K562 (cell line): ENCODE data around the gene RNF180. TPM values are rescaled to one million over a fixed set of nuclear protein-coding genes. Genes with fewer than 3 reads are reported as not detected.

Source experiments
- ATAC-seq: fragments of 200-7000 bp; cut with Tn5 transposase; 3 replicates; pipeline ENCODE4 v1.9.1; 2020; ENCODE audit warnings: moderate library complexity
- BruUV-seq: library from RNA; stranded (reverse); fragments of 400-500 nt; replicated peaks from 2 replicates; lab custom pipeline; 2021; lab: Mats Ljungman, UMichigan
- CTCF ChIA-PET: fragments of 300-600 bp; formaldehyde crosslinking; extraction: SDS; loops from one replicate; lab custom pipeline; 2021; ENCODE audit warnings: low intra/inter-chr PET ratio; lab: Yijun Ruan, JAX
- POLR2A ChIA-PET: fragments of 300-600, 350-650 bp; sonication (Branson Sonifier 250); formaldehyde crosslinking; extraction: SDS; loops from one replicate; lab custom pipeline; 2021; ENCODE audit warnings: antibody characterized with exemption, inconsistent platforms; lab: Yijun Ruan, JAX
- DNase-seq, 4 experiments: peaks; one replicate each; pipeline versions ENCODE4 v3.0.0 to v3.0.0-alpha.2; 2011 to 2018; ENCODE audit warnings: low spot score in 3 of 4, mixed read lengths in 3 of 4; ENCODE audit errors: extremely low read depth in 1 of 4
- FAIRE-seq: peaks from 2 replicates; lab custom pipeline; 2011; peaks lifted over from hg19 to GRCh38; lab: Jason Lieb, UNC
- H2AFZ ChIP-seq: 2 replicates; pipeline ENCODE4 v1.6.0; 2011; ENCODE audit warnings: low read depth, low read length, control low read depth, inconsistent platforms
- H3K27ac ChIP-seq: fragments of 200-600 bp; 3 replicates; pipeline ENCODE4 v1.8.0; 2011; ENCODE audit warnings: low read depth, mild to moderate bottlenecking, control low read depth, inconsistent platforms, low read length, moderate library complexity, mixed read lengths; ENCODE audit errors: extremely low read depth
- H3K27me3 ChIP-seq, 2 experiments: fragments of 300-600 bp in 1 of 2; 2 replicates in 1 of 2; 3 replicates in 1 of 2; pipeline versions ENCODE4 v1.6.0 to v1.8.0; 2011; ENCODE audit warnings: inconsistent platforms in 2 of 2, low read length in 2 of 2, mild to moderate bottlenecking in 1 of 2, mixed read lengths in 1 of 2, moderate library complexity in 1 of 2; ENCODE audit not compliant: control insufficient read depth in 2 of 2, insufficient read depth in 2 of 2
- H3K36me3 ChIP-seq: fragments of 300-600 bp; 3 replicates; pipeline ENCODE4 v1.8.0; 2011; ENCODE audit warnings: mild to moderate bottlenecking, low read length, inconsistent platforms; ENCODE audit not compliant: control insufficient read depth, insufficient read depth
- H3K4me1 ChIP-seq, 2 experiments: fragments of 200-600 bp in 1 of 2; replicated peaks in 1 of 2; 2 replicates in 1 of 2; 3 replicates in 1 of 2; pipeline versions ENCODE4 v1.5.1 to v1.8.0; 2011; ENCODE audit warnings: inconsistent platforms in 2 of 2, low read length in 2 of 2, mild to moderate bottlenecking in 1 of 2, mixed read lengths in 1 of 2, moderate library complexity in 1 of 2; ENCODE audit not compliant: control insufficient read depth in 2 of 2, insufficient read depth in 2 of 2
- H3K4me2 ChIP-seq: 2 replicates; pipeline ENCODE4 v1.6.1; 2011; ENCODE audit warnings: low read length, control low read depth, inconsistent platforms, mixed read lengths; ENCODE audit not compliant: insufficient read depth
- H3K4me3 ChIP-seq: fragments of 200-600 bp; sonication (generic), shearing (Covaris generic); 2 replicates; pipeline ENCODE4 v1.5.1; 2016; ENCODE audit warnings: control low read depth, inconsistent platforms
- H3K79me2 ChIP-seq: fragments of 200-600 bp; 3 replicates; pipeline ENCODE4 v1.8.0; 2011; ENCODE audit warnings: low read length, inconsistent platforms; ENCODE audit not compliant: control insufficient read depth, insufficient read depth
- H3K9ac ChIP-seq, 2 experiments: 2 replicates each; pipeline versions ENCODE4 v1.6.0 to v1.6.1; 2011; ENCODE audit warnings: low read depth in 2 of 2, low read length in 2 of 2, control low read depth in 1 of 2, inconsistent platforms in 1 of 2, mild to moderate bottlenecking in 1 of 2, mixed read lengths in 1 of 2; ENCODE audit not compliant: insufficient read depth in 1 of 2
- H3K9me1 ChIP-seq: one replicate; pipeline ENCODE4 v1.6.0; 2011; ENCODE audit warnings: inconsistent platforms, mild to moderate bottlenecking, low read length, moderate library complexity; ENCODE audit not compliant: control insufficient read depth, insufficient read depth
- H3K9me3 ChIP-seq: replicated peaks from 2 replicates; pipeline ENCODE4 v1.5.1; 2011; ENCODE audit warnings: low read depth, low read length, inconsistent platforms; ENCODE audit not compliant: control insufficient read depth, insufficient read depth
- H4K20me1 ChIP-seq: replicated peaks from 2 replicates; pipeline ENCODE4 v1.6.1; 2011; ENCODE audit warnings: low read length, inconsistent platforms, mixed read lengths; ENCODE audit not compliant: control insufficient read depth, insufficient read depth
- HDAC8 ChIP-seq: fragments of 450-650 bp; IDR thresholded peaks from 2 replicates; pipeline ENCODE4 v1.6.1; 2016; ENCODE audit warnings: mild to moderate bottlenecking, missing genetic modification characterization, moderate library complexity, missing compliant biosample characterization
- PHB2 ChIP-seq: fragments of 450-650 bp; IDR thresholded peaks from 2 replicates; pipeline ENCODE4 v1.6.1; 2017; ENCODE audit warnings: low read depth
- PTTG1 ChIP-seq: fragments of 450-650 bp; IDR thresholded peaks from 2 replicates; pipeline ENCODE4 v1.6.1; 2016; ENCODE audit warnings: low read depth, mild to moderate bottlenecking, missing genetic modification characterization, missing compliant biosample characterization
- SAFB ChIP-seq: fragments of 200-400 bp; formaldehyde crosslinking; IDR thresholded peaks from 2 replicates; pipeline ENCODE4 v1.6.1; 2017; ENCODE audit warnings: low read depth, low read length, borderline replicate concordance
- TAL1 ChIP-seq: fragments of 450-650 bp; IDR thresholded peaks from 2 replicates; pipeline ENCODE4 v1.6.1; 2016; ENCODE audit warnings: mild to moderate bottlenecking
- TCF3 ChIP-seq: sonication (generic); formaldehyde crosslinking; IDR thresholded peaks from 2 replicates; pipeline ENCODE4 v1.4.0; 2020; ENCODE audit warnings: mild to moderate bottlenecking, missing genetic modification reagents
- U2AF1 ChIP-seq: fragments of 200-400 bp; formaldehyde crosslinking; optimal IDR thresholded peaks from 2 replicates; pipeline ENCODE3; 2017; ENCODE audit warnings: mild to moderate bottlenecking, low read depth, low read length, moderate library complexity
- ZFX ChIP-seq: sonication (generic); formaldehyde crosslinking; IDR thresholded peaks from 2 replicates; pipeline ENCODE4 v1.8.0; 2022; ENCODE audit warnings: mild to moderate bottlenecking, missing genetic modification reagents, moderate library complexity
- ZNF253 ChIP-seq: fragments of 250-450 bp; sonication (Bioruptor Pico); conservative IDR thresholded peaks from 2 replicates; pipeline ENCODE4 v1.6.1; 2021; ENCODE audit warnings: mild to moderate bottlenecking
- ZNF695 ChIP-seq: fragments of 450-650 bp; formaldehyde crosslinking; IDR thresholded peaks from 2 replicates; pipeline ENCODE4 v1.4.0; 2020; ENCODE audit warnings: mild to moderate bottlenecking, moderate library complexity
- WGBS: fragments of 100-300 bp; shearing (Covaris generic); methylation state at CpG from one replicate; pipeline ENCODE4 v1.1.6; 2016; ENCODE audit warnings: low coverage, mixed read lengths; ENCODE audit not compliant: insufficient coverage; ENCODE audit errors: missing lambda C conversion rate; 5-methylcytosine and 5-hydroxymethylcytosine counted together
- in situ Hi-C: fragments of 300-500 bp; cut with MboI; formaldehyde crosslinking; loops from 4 replicates; pipeline ENCODE4 v1.15.0; 2018; ENCODE audit warnings: inconsistent platforms, mixed read lengths
- intact Hi-C: fragments of 100-400 bp; cut with micrococcal nuclease; formaldehyde crosslinking; loops from 2 replicates; pipeline ENCODE4 v1.14.2; 2022
- polyA plus RNA-seq, 8 experiments: library from polyadenylated mRNA; depleted of rRNA in 4 of 8; stranded (reverse) in 5 of 8; unstranded in 3 of 8; fragments of >200 nt; fragmentation: Nextera tagmentation in 2 of 8; fragmentation: Illumina TruSeq in 1 of 8; extraction: Ambion mirVana in 2 of 8; extraction: Trizol in 1 of 8; gene quantifications; 2 replicates each; pipeline versions ENCODE4 v1.2.1 to v1.2.3, GENCODE V29; 2011 to 2014; ENCODE audit warnings: inconsistent platforms in 1 of 8, missing spikeins in 1 of 8
- total RNA-seq, 7 experiments: library from RNA; depleted of rRNA in 6 of 7; stranded (reverse); fragments of >200 nt in 6 of 7; fragmentation: Illumina TruSeq in 2 of 7; extraction: Trizol in 2 of 7; gene quantifications; 2 replicates each; pipeline versions ENCODE4 v1.2.1 to v1.2.3, GENCODE V29; 2011 to 2021; ENCODE audit warnings: low replicate concordance in 1 of 7
- TF ChIP-seq, protein P1 (sequence below): fragments of 250-450 bp; sonication (Bioruptor Pico); IDR thresholded peaks from 2 replicates; pipeline ENCODE4 v1.9.0; 2021; ENCODE audit warnings: mild to moderate bottlenecking, inconsistent platforms
- TF ChIP-seq, protein P2 (sequence below): sonication (generic); formaldehyde crosslinking; IDR thresholded peaks from 2 replicates; pipeline ENCODE4 v1.8.0; 2022; ENCODE audit warnings: missing genetic modification reagents, mild to moderate bottlenecking, moderate library complexity, borderline replicate concordance

Gene RNF180
- total and polyA plus RNA-seq, 9 of the 15 experiments (the other 6 are each of a cell fraction or from before 2014, with no cell fraction given): 0.05 TPM; not detected in 8

DNA sequence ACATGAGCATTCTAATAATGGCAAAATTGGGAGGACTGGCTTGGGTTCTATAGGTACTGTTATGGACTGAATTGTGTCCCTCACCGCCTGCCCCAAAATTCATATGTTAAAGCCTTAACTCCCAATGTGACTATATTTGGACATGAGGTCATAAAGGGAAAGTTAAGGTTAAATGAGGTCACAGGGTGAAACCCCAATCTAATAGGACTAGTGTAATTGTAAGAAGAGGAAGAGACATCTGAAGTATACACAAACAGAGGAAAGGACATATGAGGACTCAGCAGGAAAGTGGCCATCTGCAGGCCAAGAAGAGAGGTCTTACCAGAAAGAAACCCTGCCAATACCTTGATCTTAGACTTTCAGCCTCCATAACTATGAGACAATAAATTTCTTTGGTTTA lies 23.1 kb downstream of the RNF180 start:
- no peak overlapping the region for H3K9ac ChIP-seq
- H3K79me2 ChIP-seq: no peaks in the 10 kb centered on the region
- no peak overlapping the region for H3K4me3 ChIP-seq
- no peaks in the 10 kb centered on the region for H4K20me1 ChIP-seq
- no peaks in the 10 kb centered on the region for H3K36me3 ChIP-seq
- H3K4me2 ChIP-seq: no peak overlapping the region
- no peak overlapping the region for H3K27ac ChIP-seq
- H3K9me1 ChIP-seq: no peaks in the 10 kb centered on the region
- in situ Hi-C loops (no loop called here), intact Hi-C loops (no loop called here)
- TF ChIP-seq PTTG1 (tag) (no peak), PHB2 (no peak), ZNF253 (CRISPR knock-in tag) (no peak), TAL1 (no peak), ZFX (CRISPR knock-in tag) (no peak), TCF3 (CRISPR knock-in tag) (no peak), U2AF1 (no peak), ZNF695 (no peak), HDAC8 (tag) (no peak), SAFB (no peak)
- TF ChIP-seq, protein P1, sequence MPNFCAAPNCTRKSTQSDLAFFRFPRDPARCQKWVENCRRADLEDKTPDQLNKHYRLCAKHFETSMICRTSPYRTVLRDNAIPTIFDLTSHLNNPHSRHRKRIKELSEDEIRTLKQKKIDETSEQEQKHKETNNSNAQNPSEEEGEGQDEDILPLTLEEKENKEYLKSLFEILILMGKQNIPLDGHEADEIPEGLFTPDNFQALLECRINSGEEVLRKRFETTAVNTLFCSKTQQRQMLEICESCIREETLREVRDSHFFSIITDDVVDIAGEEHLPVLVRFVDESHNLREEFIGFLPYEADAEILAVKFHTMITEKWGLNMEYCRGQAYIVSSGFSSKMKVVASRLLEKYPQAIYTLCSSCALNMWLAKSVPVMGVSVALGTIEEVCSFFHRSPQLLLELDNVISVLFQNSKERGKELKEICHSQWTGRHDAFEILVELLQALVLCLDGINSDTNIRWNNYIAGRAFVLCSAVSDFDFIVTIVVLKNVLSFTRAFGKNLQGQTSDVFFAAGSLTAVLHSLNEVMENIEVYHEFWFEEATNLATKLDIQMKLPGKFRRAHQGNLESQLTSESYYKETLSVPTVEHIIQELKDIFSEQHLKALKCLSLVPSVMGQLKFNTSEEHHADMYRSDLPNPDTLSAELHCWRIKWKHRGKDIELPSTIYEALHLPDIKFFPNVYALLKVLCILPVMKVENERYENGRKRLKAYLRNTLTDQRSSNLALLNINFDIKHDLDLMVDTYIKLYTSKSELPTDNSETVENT (CRISPR knock-in tag): no peak
- TF ChIP-seq, protein P2, sequence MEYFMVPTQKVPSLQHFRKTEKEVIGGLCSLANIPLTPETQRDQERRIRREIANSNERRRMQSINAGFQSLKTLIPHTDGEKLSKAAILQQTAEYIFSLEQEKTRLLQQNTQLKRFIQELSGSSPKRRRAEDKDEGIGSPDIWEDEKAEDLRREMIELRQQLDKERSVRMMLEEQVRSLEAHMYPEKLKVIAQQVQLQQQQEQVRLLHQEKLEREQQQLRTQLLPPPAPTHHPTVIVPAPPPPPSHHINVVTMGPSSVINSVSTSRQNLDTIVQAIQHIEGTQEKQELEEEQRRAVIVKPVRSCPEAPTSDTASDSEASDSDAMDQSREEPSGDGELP (CRISPR knock-in tag): no peak
- ChIA-PET CTCF (no interaction called here), POLR2A (no interaction called here)
- no peak for ATAC-seq
- WGBS: 10% methylated on average over 1 of the region's 1 CpG
- no peaks in the 10 kb centered on the region for H3K9me3 ChIP-seq
- no peak for FAIRE-seq
- H3K4me1 ChIP-seq: no peaks in the 10 kb centered on the region
- DNase-seq: no peak
- H3K27me3 ChIP-seq: no peaks in the 10 kb centered on the region
- no peak overlapping the region for H2AFZ ChIP-seq
- BruUV-seq: no TSS peak
